GM23248 (cell line): ENCODE data around the gene NME4.
"Not testable (repeated sequence)": the region's sequence is repeated elsewhere in the genome, so short reads cannot be mapped to it uniquely, and the experiment has no call there.

Experiments used
- EZH2 ChIP-seq: fragments of 200-600 bp; sonication (generic); IDR thresholded peaks from 2 replicates; pipeline ENCODE4 v1.6.1; 2018; ENCODE audit warnings: antibody characterized with exemption, mild to moderate bottlenecking; ENCODE audit not compliant: insufficient read depth, poor library complexity, severe bottlenecking
- EZH2phosphoT487 ChIP-seq: fragments of 200-600 bp; sonication (generic); IDR thresholded peaks from 2 replicates; pipeline ENCODE4 v1.6.1; 2018; ENCODE audit warnings: antibody characterized with exemption, moderate library complexity, mild to moderate bottlenecking, low read depth; ENCODE audit not compliant: insufficient read depth

GRCh38 chr16:362702-362999 lies 34.3 kb upstream of the NME4 start:
- TF ChIP-seq EZH2phosphoT487, EZH2: not testable (repeated sequence)
